Stimulated activated CD4-positive, alpha-beta T cell treated with anti-CD3 and anti-CD28 coated beads, Interleukin-1b, Interleukin-23, amount 100 ng/mL, for 4 hours (primary cell): ENCODE data around the gene RTTN.

ENCODE experiments used
- DNase-seq, 2 donors: peaks; one replicate each; pipeline ENCODE4 v3.0.0-alpha.2; 2020; ENCODE audit warnings: low read depth in 2 of 2

RTTN gene

GRCh38 chr18:70028734-70029133, 176.8 kb downstream of the RTTN start:
- DNase-seq = no peak

- no peak for DNase-seq
Measured at GRCh38 chr18:70028084-70028483, 177.4 kb downstream of the RTTN start.

GRCh38 chr18:70025580-70025979, 179.9 kb downstream of the RTTN start:
- no peak for DNase-seq

- DNase-seq = no peak
Measured at GRCh38 chr18:70024829-70025228, 180.7 kb downstream of the RTTN start.

GRCh38 chr18:70024093-70024492, 181.4 kb downstream of the RTTN start:
- no peak for DNase-seq

GRCh38 chr18:70022636-70023035, 182.9 kb downstream of the RTTN start:
- no peak for DNase-seq

- no peak for DNase-seq
Measured at GRCh38 chr18:70021498-70021897, 184.0 kb downstream of the RTTN start.

GRCh38 chr18:70021043-70021442, 184.4 kb downstream of the RTTN start:
- DNase-seq = no peak

- DNase-seq = no peak
Measured at GRCh38 chr18:70019991-70020390, 185.5 kb downstream of the RTTN start.

GRCh38 chr18:70019136-70019535, 186.4 kb downstream of the RTTN start:
- DNase-seq = no peak

- DNase-seq = no peak
Measured at GRCh38 chr18:70015127-70015526, 190.4 kb downstream of the RTTN start.

- no peak for DNase-seq
Measured at GRCh38 chr18:70005580-70005979, 199.9 kb downstream of the RTTN start.

GRCh38 chr18:70004696-70005095, 200.8 kb downstream of the RTTN start:
- DNase-seq = no peak

- DNase-seq = no peak
Measured at GRCh38 chr18:69999656-70000055, 205.8 kb downstream of the RTTN start.

- no peak for DNase-seq
Measured at GRCh38 chr18:69998523-69998987, 206.9 kb downstream of the RTTN start.

GRCh38 chr18:69996951-69997798, 208.3 kb downstream of the RTTN start:
- no peak for DNase-seq

GRCh38 chr18:69996417-69996816, 209.1 kb downstream of the RTTN start:
- DNase-seq = no peak

GRCh38 chr18:69995774-69996173, 209.7 kb downstream of the RTTN start:
- DNase-seq = no peak

GRCh38 chr18:69992776-69993175, 212.7 kb downstream of the RTTN start:
- DNase-seq = no peak

GRCh38 chr18:69987870-69988269, 217.6 kb downstream of the RTTN start:
- no peak for DNase-seq

- DNase-seq = no peak
Measured at GRCh38 chr18:69985239-69985638, 220.2 kb downstream of the RTTN start.

- DNase-seq = no peak
Measured at GRCh38 chr18:69982417-69982816, 223.1 kb downstream of the RTTN start.

- DNase-seq = no peak
Measured at GRCh38 chr18:69981948-69982347, 223.5 kb downstream of the RTTN start.
